ENCODE measurements around the gene PTTG1IP2.

PTTG1IP2 gene

GRCh38 chr7:90469554-90469953, at the start of gene PTTG1IP2:
Gene PTTG1IP2, plus strand, starts transcription at chr7:90469639. Its CDS starts 148 bp downstream, at chr7:90469787.
- no peak for DNase-seq (ENCODE audit: low read depth)

GRCh38 chr7:90421651-90422050, 47.8 kb upstream of the PTTG1IP2 start:
- DNase-seq (ENCODE audit: low read depth), result no peak

GRCh38 chr7:90424720-90425119, 44.7 kb upstream of the PTTG1IP2 start:
- DNase-seq (ENCODE audit: low read depth), result no peak

GRCh38 chr7:90425376-90425775, 44.1 kb upstream of the PTTG1IP2 start:
- DNase-seq (ENCODE audit: low read depth), result no peak

GRCh38 chr7:90430614-90431460, 38.6 kb upstream of the PTTG1IP2 start:
- no peak for DNase-seq (ENCODE audit: low read depth)

- DNase-seq (ENCODE audit: low read depth), result no peak
Measured at GRCh38 chr7:90432752-90433151, 36.7 kb upstream of the PTTG1IP2 start.

- no peak for DNase-seq (ENCODE audit: low read depth)
Measured at GRCh38 chr7:90433221-90433620, 36.2 kb upstream of the PTTG1IP2 start.

- no peak for DNase-seq (ENCODE audit: low read depth)
Measured at GRCh38 chr7:90445633-90446032, 23.8 kb upstream of the PTTG1IP2 start.

GRCh38 chr7:90446137-90446899, 23.1 kb upstream of the PTTG1IP2 start:
- DNase-seq (ENCODE audit: low read depth), result no peak

GRCh38 chr7:90453259-90453891, 16.1 kb upstream of the PTTG1IP2 start:
- DNase-seq (ENCODE audit: low read depth), result no peak

GRCh38 chr7:90453931-90454330, 15.5 kb upstream of the PTTG1IP2 start:
- DNase-seq (ENCODE audit: low read depth), result no peak

GRCh38 chr7:90455163-90456030, 14.0 kb upstream of the PTTG1IP2 start:
- DNase-seq (ENCODE audit: low read depth), result peak; percentile 38

- DNase-seq (ENCODE audit: low read depth), result no peak
Measured at GRCh38 chr7:90458104-90458503, 11.3 kb upstream of the PTTG1IP2 start.

- DNase-seq (ENCODE audit: low read depth), result no peak
Measured at GRCh38 chr7:90459888-90460287, 9.6 kb upstream of the PTTG1IP2 start.

- peak; percentile 37 for DNase-seq (ENCODE audit: low read depth)
Measured at GRCh38 chr7:90461219-90461618, 8.2 kb upstream of the PTTG1IP2 start.

GRCh38 chr7:90463151-90463628, 6.2 kb upstream of the PTTG1IP2 start:
- peak; percentile 17 for DNase-seq (ENCODE audit: low read depth)

GRCh38 chr7:90465816-90466215, 3.6 kb upstream of the PTTG1IP2 start:
- DNase-seq (ENCODE audit: low read depth), result no peak

GRCh38 chr7:90472805-90473540, 3.5 kb downstream of the PTTG1IP2 start:
- no peak for DNase-seq (ENCODE audit: low read depth)

- no peak for DNase-seq (ENCODE audit: low read depth)
Measured at GRCh38 chr7:90473814-90474213, 4.4 kb downstream of the PTTG1IP2 start.

GRCh38 chr7:90474284-90475210, 5.1 kb downstream of the PTTG1IP2 start:
- peak; percentile 56 for DNase-seq (ENCODE audit: low read depth)

Measured in stromal cell of bone marrow (primary cell).